AG09309 (cell line): ENCODE data around the gene UQCC2.

Source experiments
- DNase-seq: peaks from one replicate; pipeline ENCODE4 v3.0.0-alpha.2; 2010; ENCODE audit warnings: low read depth
- H3K4me3 ChIP-seq: 2 replicates; pipeline ENCODE4 v1.5.1; 2011; ENCODE audit warnings: mild to moderate bottlenecking, low read depth, low read length, moderate library complexity; ENCODE audit not compliant: control insufficient read depth
- CTCF ChIP-seq: IDR thresholded peaks from 2 replicates; pipeline ENCODE4 v1.5.1; 2011; ENCODE audit warnings: mild to moderate bottlenecking, low read depth, low read length, inconsistent platforms; ENCODE audit not compliant: insufficient read depth, control insufficient read depth; ENCODE audit errors: missing control alignments

UQCC2 gene

GRCh38 chr6:33711140-33712129 is at the start of gene UQCC2:
UQCC2 (minus strand) TSS chr6:33711700; CDS start chr6:33711686, 14 bp downstream.
- H3K4me3 ChIP-seq: peak within 1 kb of the TSS; percentile 93
- DNase-seq: peak; percentile 75
- TF ChIP-seq CTCF: peak; percentile 67

- no peak overlapping the region for H3K4me3 ChIP-seq
- no peak for TF ChIP-seq CTCF
- no peak for DNase-seq
Measured at GRCh38 chr6:33759887-33760629, 48.6 kb upstream of the UQCC2 start.

GRCh38 chr6:33758815-33759216 is 47.3 kb upstream of the UQCC2 start:
- H3K4me3 ChIP-seq: no peak overlapping the region
- TF ChIP-seq CTCF: no peak
- no peak for DNase-seq

- no peak overlapping the region for H3K4me3 ChIP-seq
- TF ChIP-seq CTCF: no peak
- DNase-seq: no peak
Measured at GRCh38 chr6:33757906-33758305, 46.4 kb upstream of the UQCC2 start.

- no peak for TF ChIP-seq CTCF
- no peak for DNase-seq
- no peak overlapping the region for H3K4me3 ChIP-seq
Measured at GRCh38 chr6:33757113-33757512, 45.6 kb upstream of the UQCC2 start.

GRCh38 chr6:33756211-33756954 is 44.9 kb upstream of the UQCC2 start:
- no peak overlapping the region for H3K4me3 ChIP-seq
- DNase-seq: no peak
- TF ChIP-seq CTCF: no peak
